Stimulated activated CD8-positive, alpha-beta memory T cell treated with anti-CD3 and anti-CD28 coated beads, Interleukin-12 subunit alpha, Interleukin-12 subunit beta, amount 100 ng/mL, for 1 hour (primary cell): Measurements from ENCODE around the gene PRKCSH.
"Not testable (repeated sequence)": the region's sequence is repeated elsewhere in the genome, so short reads cannot be mapped to it uniquely, and the experiment has no call there.

Source experiments
- DNase-seq: peaks from one replicate; pipeline ENCODE4 v3.0.0-alpha.2; 2020; ENCODE audit warnings: low read depth

Gene PRKCSH

GRCh38 chr19:11450570-11451326 is 15.3 kb downstream of the PRKCSH start:
- DNase-seq: no peak

DNA sequence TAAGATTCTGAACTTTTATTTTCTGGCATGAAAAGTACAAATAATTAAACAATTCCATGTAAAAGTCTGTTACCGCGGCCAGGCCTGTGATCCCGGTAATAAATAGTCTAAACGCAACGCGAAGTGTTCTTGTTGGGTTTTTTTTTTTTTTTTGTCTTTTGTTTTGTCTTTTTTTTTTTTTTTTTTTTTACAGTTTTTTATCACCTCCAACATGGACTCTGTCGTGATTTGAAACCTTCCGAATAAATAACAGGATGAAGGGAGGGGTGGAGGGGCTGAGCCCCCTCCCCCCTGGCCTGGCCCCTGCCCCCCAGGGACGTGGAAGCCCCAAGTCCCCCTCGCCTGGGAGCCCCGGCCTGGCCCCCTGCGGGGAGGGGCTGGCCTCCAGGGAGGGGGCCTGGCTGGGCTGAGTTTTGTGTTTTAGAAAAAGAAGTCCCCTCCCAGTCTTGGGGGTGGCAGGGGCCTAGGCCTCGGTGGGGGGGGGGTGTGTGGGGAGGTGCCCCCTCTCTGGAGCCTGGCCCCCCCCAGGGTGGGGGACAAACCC is 16.0 kb downstream of the PRKCSH start:
- no peak for DNase-seq

DNA sequence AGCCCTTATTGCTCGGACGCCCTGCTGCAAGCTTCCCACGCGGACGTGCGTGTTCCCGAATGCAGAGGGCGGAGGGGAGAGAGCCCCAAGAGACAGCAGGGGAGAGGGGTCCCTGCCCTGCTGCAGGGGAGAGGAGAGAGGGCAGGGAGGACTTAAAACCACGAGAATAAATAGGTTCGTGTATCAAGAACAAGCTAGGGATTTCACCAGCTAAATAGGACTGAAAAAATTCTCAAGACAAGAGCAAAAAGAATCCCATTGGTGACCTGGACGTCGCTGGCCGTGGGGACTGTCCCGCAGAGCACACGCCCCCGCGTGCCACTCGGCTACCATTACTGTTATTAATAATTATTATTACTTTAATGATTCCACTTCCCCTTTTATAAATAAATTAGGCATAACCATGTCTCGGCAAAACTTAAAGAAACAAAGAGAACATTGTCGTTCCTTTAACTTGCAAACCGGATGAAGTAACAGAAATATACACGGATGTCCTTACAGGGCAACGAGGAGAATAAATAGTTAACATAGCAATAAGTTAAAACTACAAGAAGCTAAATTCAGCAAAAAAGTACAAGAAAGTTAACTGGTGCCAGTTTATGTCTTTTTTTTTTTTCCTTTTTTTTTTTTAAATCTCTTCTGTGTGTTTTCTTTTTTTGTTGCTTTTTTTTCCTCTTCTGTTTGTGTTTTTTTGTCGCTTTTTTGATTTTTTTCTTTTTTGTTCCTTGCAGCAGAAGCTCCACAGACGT is 16.6 kb downstream of the PRKCSH start:
- DNase-seq: no peak

- DNase-seq: no peak
Measured at GRCh38 chr19:11452620-11453310, 17.3 kb downstream of the PRKCSH start.

- DNase-seq: no peak
Measured at GRCh38 chr19:11453468-11454341, 18.3 kb downstream of the PRKCSH start.

DNA sequence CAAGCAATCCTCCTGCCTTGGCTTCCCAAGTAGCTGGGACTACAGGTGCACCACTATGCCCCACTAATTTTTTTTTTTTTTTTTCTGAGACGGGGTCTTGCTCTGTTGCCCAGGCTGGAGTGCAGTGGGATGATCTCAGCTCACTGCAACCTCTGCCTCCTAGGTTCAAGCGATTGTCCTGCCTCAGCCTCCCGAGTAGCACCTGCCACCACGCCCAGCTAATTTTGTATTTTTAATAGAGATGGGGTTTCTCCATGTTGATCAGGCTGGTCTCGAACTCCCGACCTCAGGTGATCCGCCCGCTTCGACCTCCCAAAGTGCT is 19.8 kb downstream of the PRKCSH start:
- not testable (repeated sequence) for DNase-seq

DNA sequence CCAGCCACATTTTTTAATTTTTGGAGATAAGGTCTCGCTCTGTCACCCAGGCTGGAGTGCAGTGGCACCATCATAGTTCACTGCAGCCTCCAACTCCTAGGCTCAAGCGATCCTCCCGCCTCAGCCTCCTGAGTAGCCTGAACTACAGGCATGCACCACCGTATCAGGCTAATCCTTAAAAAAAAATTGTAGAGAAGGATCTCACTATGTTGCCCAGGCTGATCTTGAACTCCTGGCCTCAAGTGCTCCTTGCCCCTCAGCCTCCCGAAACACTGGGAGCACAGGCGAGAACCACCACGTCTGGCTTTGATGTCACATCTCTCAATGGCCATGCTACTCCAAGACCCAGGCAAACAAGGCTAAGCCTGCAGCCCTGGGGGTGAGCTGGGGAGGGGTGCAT is 21.2 kb downstream of the PRKCSH start:
- no peak for DNase-seq

GRCh38 chr19:11457115-11457514 is 21.7 kb downstream of the PRKCSH start:
- DNase-seq: no peak

DNA sequence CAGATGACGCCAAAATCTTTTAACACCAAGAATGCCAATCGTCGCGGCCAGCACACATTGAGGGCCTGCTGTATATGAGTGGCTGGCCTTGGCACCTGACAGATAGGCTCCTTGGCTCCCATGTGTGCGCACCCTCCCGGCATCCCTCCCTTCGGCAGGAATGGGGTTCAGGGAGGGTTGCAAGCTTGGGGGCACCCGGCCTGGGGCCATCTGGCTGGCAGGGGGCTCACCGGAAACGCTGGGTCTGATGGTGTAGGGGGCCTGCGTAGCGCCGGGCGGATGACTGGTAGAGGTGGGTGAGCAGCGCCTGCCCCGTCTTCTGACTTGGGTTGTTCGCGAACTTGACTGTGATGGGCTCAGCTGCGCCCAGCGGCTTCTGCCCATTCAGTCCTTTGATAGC is 22.4 kb downstream of the PRKCSH start:
- DNase-seq: no peak

GRCh38 chr19:11458236-11458900 is 22.9 kb downstream of the PRKCSH start:
- no peak for DNase-seq

DNA sequence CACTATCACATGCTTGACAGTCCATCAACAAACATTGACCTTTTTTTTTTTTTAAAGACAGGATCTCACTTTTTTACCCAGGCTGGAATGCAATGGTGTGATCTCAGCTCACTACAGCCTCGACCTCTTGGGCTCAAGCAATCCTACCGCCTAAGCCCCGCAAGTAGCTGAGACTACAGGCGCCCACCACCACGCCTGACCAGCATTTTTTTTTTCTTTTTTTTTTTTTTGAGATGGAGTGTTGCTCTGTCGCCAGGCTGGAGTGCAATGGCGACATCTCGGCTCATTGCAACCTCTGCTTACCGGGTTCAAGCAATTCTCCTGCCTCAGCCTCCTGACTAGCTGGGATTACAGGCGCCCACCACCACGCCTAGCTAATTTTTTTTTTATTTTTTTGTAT is 23.5 kb downstream of the PRKCSH start:
- not testable (repeated sequence) for DNase-seq

- DNase-seq: no peak
Measured at GRCh38 chr19:11460207-11460606, 24.8 kb downstream of the PRKCSH start.

DNA sequence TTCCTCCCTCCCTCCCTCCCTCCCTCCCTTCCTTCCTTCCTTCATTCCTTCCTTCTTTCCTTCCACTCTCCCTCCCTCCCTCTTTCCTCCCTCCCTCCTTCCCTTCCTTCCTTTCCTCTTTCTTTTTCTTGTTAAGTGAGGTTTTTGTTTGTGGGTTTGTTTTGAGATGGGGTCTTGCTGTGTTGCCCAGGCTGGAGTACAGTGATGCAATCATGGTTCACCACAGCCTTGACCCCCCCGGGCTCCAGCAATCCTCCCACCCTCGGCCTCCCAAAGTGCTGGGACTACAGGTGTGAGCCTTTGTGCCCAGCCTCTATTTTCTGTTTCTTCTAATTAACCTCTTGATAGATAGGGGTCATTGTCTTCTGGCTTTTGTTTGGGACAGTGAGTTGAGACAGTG is 26.0 kb downstream of the PRKCSH start:
- DNase-seq: no peak

DNA sequence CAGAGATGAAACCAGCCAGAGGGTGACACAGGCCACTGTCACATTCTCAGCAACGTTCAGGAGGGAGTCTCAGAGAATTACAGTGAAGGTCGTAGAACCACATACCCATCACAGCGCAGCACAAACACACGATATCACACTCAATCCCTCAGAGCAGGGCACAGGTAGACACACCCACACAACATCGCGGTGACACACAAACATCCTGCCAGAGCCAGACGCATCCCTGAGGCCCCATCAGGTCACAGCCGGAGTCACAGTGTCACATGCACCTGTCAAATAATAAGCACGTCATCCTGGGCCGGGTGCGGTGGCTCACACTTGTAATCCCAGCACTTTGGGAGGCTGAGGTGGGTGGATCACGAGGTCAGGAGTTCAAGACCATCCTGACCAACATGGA is 28.0 kb downstream of the PRKCSH start:
- DNase-seq: no peak

DNA sequence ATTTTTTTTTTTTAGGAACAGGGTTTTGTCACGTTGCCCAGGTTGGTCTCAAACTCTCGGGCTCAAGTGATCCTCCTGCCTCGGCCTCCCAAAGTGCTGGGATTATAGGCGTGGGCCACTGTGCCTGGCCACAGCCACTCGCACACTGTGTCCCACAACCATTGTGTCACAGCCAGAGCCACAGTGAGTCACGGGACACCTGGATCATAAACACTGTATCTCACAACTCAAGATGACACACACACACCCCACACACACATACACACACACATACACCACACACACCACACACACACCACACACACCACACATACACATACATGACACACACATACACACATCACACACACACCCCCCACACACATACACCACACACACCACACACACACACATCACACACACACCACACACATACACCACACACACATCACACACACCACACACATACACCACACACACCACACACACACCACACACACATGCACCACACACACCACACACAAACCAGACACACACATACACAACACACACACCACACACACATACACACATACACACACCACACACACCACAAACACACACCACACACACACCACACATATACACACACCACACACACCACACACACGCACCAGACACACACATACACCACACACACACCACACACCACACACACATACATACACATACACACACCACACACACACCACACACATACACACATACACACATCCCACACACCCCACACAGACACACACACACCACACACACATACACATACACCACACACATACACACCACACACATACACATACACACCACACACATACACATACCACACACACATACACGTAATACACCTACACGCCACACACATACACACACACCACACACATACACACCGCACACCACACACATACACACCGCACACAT is 29.2 kb downstream of the PRKCSH start:
- no peak for DNase-seq

GRCh38 chr19:11465600-11465999 is 30.2 kb downstream of the PRKCSH start:
- DNase-seq: no peak

- DNase-seq: not testable (repeated sequence)
Measured at GRCh38 chr19:11468266-11468845, 32.9 kb downstream of the PRKCSH start.

GRCh38 chr19:11473725-11474124 is 38.3 kb downstream of the PRKCSH start:
- no peak for DNase-seq

DNA sequence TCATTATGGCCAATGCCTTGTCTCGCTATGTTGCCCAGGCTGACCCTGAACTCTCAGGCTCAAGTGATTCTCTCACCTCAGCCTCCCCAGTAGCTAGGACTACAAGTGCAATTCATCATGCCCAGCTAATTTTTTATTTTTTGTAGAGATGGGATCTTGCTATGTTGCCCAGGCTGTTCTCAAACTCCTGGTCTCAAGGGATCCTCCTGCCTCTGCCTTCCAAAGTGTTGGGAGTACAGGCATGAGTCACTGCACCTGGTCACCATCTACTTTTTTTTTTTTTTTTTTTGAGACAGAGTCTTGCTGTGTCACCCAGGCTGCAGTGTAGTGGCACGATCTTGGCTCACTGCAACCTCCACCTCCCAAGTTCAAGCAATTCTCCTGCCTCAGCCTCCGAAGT is 39.9 kb downstream of the PRKCSH start:
- not testable (repeated sequence) for DNase-seq

GRCh38 chr19:11475861-11476260 is 40.4 kb downstream of the PRKCSH start:
- DNase-seq: no peak
